Right lobe of liver (tissue), 4 donors: Measurements from ENCODE around the gene MDFI.

Experiments
- CTCF ChIP-seq, 4 donors: fragments of 200-600 bp in 3 of 4; fragments of 450-650 bp in 1 of 4; IDR thresholded peaks; one replicate each; pipeline versions ENCODE4 v1.5.1 to v1.8.0; 2016 to 2022; ENCODE audit warnings: antibody characterized with exemption in 4 of 4, mild to moderate bottlenecking in 2 of 4
- POLR2A ChIP-seq: fragments of 450-650 bp; IDR thresholded peaks from one replicate; pipeline ENCODE4 v1.6.1; 2017; ENCODE audit warnings: antibody characterized with exemption, mild to moderate bottlenecking
- donor health status: DM: no; HTN: no; CAD: no.
- donor health status: DM: no; HTN: no; CAD: no.
- donor health status: DM: no; HTN: yes; CAD: no.

GRCh38 chr6:41672016-41672415 lies 33.7 kb downstream of the MDFI start:
- TF ChIP-seq CTCF (IDR thresholded peaks at IDR 0.05) (no peak), POLR2A (no peak)
